Neural cell (in vitro differentiated cells): ENCODE results near the gene FHOD3.

Experiments
- CTCF ChIP-seq: fragments of 450-650 bp; IDR thresholded peaks from 2 replicates; pipeline ENCODE4 v1.5.1; 2014; ENCODE audit warnings: antibody characterized with exemption, mild to moderate bottlenecking, moderate library complexity; ENCODE audit not compliant: poor library complexity, severe bottlenecking
- MXI1 ChIP-seq: fragments of 450-650 bp; conservative IDR thresholded peaks from 2 replicates; pipeline ENCODE4 v1.6.1; 2014; ENCODE audit warnings: antibody characterized with exemption, mild to moderate bottlenecking; ENCODE audit not compliant: poor library complexity, severe bottlenecking
- TAF1 ChIP-seq: IDR thresholded peaks from 2 replicates; pipeline ENCODE4 v1.6.1; 2012; ENCODE audit warnings: low read depth
- TF ChIP-seq, protein P1 (sequence below): IDR thresholded peaks from 2 replicates; pipeline ENCODE4 v1.6.1; 2012; ENCODE audit warnings: borderline replicate concordance

DNA sequence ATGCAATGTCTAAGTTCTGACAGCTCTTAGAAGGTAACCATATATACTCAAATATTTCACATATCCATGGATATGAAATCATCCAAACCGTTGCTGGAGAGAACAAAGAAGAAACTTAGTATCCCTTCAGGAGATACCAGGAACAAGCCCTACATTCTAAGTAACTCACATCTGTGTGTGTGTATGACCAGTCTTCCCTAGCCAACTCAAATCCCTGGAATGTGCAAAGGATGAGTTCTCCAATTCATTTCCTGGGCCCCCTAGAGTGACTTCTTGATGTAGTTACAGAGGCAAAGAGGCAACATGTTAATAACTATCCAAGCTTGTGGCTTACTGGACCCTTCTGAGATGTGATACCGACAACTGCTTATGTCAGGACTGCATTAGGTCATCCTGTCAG is 511.2 kb downstream of the FHOD3 start:
- TF ChIP-seq TAF1: no peak
- TF ChIP-seq MXI1: no peak
- no peak for TF ChIP-seq CTCF
- TF ChIP-seq, protein P1, sequence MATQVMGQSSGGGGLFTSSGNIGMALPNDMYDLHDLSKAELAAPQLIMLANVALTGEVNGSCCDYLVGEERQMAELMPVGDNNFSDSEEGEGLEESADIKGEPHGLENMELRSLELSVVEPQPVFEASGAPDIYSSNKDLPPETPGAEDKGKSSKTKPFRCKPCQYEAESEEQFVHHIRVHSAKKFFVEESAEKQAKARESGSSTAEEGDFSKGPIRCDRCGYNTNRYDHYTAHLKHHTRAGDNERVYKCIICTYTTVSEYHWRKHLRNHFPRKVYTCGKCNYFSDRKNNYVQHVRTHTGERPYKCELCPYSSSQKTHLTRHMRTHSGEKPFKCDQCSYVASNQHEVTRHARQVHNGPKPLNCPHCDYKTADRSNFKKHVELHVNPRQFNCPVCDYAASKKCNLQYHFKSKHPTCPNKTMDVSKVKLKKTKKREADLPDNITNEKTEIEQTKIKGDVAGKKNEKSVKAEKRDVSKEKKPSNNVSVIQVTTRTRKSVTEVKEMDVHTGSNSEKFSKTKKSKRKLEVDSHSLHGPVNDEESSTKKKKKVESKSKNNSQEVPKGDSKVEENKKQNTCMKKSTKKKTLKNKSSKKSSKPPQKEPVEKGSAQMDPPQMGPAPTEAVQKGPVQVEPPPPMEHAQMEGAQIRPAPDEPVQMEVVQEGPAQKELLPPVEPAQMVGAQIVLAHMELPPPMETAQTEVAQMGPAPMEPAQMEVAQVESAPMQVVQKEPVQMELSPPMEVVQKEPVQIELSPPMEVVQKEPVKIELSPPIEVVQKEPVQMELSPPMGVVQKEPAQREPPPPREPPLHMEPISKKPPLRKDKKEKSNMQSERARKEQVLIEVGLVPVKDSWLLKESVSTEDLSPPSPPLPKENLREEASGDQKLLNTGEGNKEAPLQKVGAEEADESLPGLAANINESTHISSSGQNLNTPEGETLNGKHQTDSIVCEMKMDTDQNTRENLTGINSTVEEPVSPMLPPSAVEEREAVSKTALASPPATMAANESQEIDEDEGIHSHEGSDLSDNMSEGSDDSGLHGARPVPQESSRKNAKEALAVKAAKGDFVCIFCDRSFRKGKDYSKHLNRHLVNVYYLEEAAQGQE: no peak
